Stomach (tissue), 4 donors: Measurements from ENCODE around the gene TBXAS1.

Experiments
- EP300 ChIP-seq: sonication (generic); formaldehyde crosslinking; IDR thresholded peaks from one replicate; pipeline ENCODE4 v1.6.1; 2017; ENCODE audit warnings: antibody characterized with exemption
- TF ChIP-seq, protein P1 (sequence below), 7 experiments: fragments of 450-650 bp in 4 of 7; fragments of 200-600 bp in 3 of 7; sonication (generic) in 3 of 7; IDR thresholded peaks; one replicate each; pipeline ENCODE4 v1.5.1; 2016 to 2019; ENCODE audit warnings: antibody characterized with exemption in 7 of 7, control low read depth in 2 of 7, mild to moderate bottlenecking in 1 of 7

DNA sequence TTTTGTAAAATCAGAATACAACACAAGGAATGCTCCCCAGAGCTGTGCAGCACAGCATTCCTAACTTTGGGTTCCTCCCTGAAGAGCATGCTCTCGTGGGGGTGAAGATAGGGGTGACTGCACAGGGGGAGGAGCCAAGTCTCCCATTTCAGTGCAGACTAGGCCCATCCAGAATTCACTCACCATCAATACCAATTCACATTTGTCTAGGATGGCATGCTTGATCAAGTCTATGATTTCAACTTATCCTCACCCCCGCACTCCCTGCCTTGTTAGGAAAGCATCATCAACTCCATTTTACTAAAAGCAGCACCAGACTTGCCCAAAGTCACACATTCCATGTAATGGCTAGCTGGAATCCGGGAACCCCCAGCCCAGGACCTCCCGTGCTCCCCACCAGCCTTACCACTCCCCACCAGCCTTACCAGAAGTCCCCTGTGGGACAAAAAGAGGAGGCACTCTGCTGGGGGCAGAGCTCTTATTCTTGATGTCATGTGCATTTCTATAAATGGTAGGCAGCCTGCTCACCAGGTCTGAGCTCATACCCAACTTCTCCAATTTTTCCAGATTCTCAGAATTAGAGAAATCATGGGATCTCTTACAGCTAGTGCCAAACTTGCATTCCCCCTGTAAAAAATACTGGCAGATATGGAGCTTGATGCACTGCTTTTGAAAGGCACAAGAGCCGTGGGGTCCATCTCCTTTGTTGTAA is 227.5 kb downstream of the TBXAS1 start:
- TF ChIP-seq, protein P1, sequence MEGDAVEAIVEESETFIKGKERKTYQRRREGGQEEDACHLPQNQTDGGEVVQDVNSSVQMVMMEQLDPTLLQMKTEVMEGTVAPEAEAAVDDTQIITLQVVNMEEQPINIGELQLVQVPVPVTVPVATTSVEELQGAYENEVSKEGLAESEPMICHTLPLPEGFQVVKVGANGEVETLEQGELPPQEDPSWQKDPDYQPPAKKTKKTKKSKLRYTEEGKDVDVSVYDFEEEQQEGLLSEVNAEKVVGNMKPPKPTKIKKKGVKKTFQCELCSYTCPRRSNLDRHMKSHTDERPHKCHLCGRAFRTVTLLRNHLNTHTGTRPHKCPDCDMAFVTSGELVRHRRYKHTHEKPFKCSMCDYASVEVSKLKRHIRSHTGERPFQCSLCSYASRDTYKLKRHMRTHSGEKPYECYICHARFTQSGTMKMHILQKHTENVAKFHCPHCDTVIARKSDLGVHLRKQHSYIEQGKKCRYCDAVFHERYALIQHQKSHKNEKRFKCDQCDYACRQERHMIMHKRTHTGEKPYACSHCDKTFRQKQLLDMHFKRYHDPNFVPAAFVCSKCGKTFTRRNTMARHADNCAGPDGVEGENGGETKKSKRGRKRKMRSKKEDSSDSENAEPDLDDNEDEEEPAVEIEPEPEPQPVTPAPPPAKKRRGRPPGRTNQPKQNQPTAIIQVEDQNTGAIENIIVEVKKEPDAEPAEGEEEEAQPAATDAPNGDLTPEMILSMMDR (IDR thresholded peaks at IDR 0.05): no peak
- TF ChIP-seq EP300: no peak
